T-helper 2 cell treated with Interferon-gamma antibody and Interleukin-4, amounts not matched to agents 5 μg/mL and 100 μg/mL, for 36 hours (primary cell): ENCODE results near the gene ABHD11.
"Not testable (repeated sequence)": the region's sequence is repeated elsewhere in the genome, so short reads cannot be mapped to it uniquely, and the experiment has no call there.

Experiments used
- DNase-seq: peaks from one replicate; pipeline ENCODE4 v3.0.0; 2021; ENCODE audit warnings: low spot score
- H3K27ac Mint-ChIP-seq: one replicate; pipeline ENCODE4 v1.8.0; 2021; ENCODE audit warnings: mild to moderate bottlenecking, mixed read lengths
- H3K27me3 Mint-ChIP-seq: one replicate; pipeline ENCODE4 v1.8.0; 2021; ENCODE audit warnings: low read depth, mixed read lengths
- H3K36me3 Mint-ChIP-seq: one replicate; pipeline ENCODE4 v1.8.0; 2021; ENCODE audit warnings: low read depth, mixed read lengths
- H3K4me1 Mint-ChIP-seq: one replicate; pipeline ENCODE4 v1.8.0; 2021; ENCODE audit warnings: low read depth, mixed read lengths
- H3K4me3 Mint-ChIP-seq: one replicate; pipeline ENCODE4 v1.8.0; 2022; ENCODE audit warnings: mild to moderate bottlenecking, moderate library complexity, mixed read lengths
- H3K9me3 Mint-ChIP-seq: one replicate; pipeline ENCODE4 v1.8.0; 2021; ENCODE audit warnings: mixed read lengths

Gene ABHD11

DNA sequence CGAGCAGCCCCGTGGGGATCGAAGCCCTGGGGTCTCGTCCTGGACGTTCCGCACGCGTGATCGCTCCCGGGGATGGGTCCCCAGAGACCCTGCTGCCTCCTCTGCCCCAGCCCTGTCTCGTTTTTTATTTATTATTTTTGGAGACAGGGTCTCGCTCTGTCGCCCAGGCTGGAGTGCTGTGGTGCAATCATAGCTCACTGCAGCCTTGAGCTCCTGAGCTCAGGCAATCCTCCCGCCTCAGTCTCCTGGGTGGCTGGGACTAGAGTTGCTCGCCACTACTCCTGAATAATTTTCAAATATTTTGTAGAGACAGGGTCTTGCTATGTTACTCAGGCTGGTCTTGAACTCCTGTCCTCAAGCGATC lies 18.8 kb downstream of the ABHD11 start:
- Mint-ChIP-seq H3K4me3 (peak overlapping the region; percentile 76), H3K9me3 (no peaks in the 10 kb centered on the region), H3K36me3 (peaks cover 11% of the 10 kb centered on the region), H3K27me3 (peaks cover 13% of the 10 kb centered on the region), H3K4me1 (peaks cover 27% of the 10 kb centered on the region), H3K27ac (no peak overlapping the region)
- DNase-seq: no peak

DNA sequence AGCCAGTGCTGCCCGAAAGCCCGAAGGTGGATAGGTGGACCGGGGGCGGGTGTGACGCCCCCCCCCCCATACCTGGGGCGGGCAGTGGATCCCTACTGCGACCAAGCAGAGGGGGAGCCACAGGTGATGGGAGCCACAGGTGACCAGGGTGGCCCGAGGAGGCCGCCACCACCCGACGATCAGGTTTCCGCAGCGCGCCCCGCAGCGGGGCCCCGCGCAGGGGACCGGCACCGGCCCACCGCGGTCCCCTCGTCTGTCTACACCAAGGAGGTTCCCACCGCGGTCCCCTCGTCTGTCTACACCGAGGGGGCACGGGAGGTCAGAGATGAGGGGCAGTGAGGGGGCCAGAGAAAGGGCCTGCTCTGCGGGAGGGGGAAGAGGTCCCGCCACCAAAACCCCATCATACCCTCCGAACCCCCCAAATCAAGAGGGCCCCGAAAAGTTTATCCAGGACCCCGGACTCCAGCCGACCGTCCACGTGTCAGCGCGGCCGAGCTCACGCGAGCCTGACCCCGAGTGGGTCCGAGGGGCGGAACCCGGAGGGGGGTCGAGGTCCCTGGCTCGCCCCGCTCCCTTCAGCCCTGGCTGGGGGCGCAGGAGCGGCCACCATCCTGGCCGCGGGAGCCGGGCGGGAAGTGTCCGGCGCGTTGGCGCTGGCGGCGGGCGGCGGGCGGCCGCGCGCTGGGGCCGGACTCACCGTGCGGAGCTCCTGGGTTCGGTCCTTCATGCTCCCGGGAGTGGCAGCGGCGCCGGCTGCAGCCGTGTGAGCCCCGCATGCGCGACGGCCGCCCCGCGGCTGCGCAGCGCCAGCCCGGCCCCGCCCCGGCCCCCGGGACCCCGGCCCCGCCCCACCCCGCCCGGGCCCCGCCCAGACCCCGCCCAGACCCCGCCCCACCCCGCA lies 19.4 kb downstream of the ABHD11 start, which contains the start of gene STX1A:
Gene STX1A, minus strand, starts transcription at position 765 of the 901 bp plus-strand sequence. Its CDS starts 38 bp downstream, at position 727.
- Mint-ChIP-seq H3K27ac (peak within 1 kb of the TSS; percentile 67), H3K4me1 (peaks cover 27% of the 10 kb centered on the region), H3K27me3 (peaks cover 13% of the 10 kb centered on the region), H3K36me3 (peaks cover 11% of the 10 kb centered on the region), H3K4me3 (peak within 1 kb of the TSS; percentile 83), H3K9me3 (no peaks in the 10 kb centered on the region)
- peak; percentile 73 for DNase-seq

DNA sequence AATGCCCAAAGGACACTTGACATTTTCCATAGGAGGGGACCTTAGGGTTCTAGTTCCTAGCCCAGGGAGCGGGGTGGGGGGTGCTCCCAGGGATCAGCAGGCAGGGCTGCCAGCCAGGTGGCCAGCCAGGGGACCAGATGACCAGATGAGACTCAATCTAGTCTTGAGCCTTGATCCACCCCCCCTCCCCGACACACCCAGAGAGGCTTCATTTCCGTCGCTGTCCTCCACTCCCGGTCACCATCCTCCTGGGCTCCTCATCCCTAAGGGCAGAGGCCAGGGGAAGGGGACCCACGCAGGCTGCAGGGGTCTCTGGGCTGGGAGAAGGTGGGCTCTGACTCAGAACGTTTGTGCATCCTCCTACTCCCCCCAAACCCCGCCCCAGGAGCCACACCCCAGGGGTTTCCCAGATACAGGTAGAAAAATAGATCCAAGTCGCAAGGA lies 20.1 kb downstream of the ABHD11 start:
- Mint-ChIP-seq H3K27me3 (peaks cover 13% of the 10 kb centered on the region), H3K4me1 (peaks cover 27% of the 10 kb centered on the region), H3K4me3 (peak overlapping the region; percentile 83), H3K27ac (no peak overlapping the region), H3K9me3 (no peaks in the 10 kb centered on the region), H3K36me3 (peaks cover 11% of the 10 kb centered on the region)
- DNase-seq: no peak

DNA sequence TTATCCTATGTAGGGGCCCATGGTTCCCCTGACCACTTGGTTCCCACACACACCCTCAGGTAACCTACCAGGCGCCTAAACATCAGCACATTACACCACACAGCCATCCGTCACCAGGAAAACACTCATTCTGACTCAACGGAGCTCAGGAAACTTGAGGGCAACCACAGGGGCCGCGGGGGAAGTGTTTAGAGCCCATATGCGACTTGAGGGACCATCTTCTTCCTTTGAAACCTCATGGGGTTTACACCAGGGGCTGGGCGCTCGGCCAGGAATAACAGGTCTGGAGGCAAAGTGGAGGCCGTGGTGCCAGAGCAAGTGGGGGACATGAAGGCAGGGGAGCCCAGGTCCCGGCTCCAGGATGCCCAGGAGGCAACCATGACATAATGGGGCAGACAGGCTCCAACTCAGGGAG lies 20.6 kb downstream of the ABHD11 start:
- Mint-ChIP-seq H3K9me3 (no peaks in the 10 kb centered on the region), H3K4me1 (peaks cover 30% of the 10 kb centered on the region), H3K27me3 (peaks cover 14% of the 10 kb centered on the region), H3K27ac (peak overlapping the region; percentile 78), H3K4me3 (peak overlapping the region; percentile 83), H3K36me3 (peaks cover 11% of the 10 kb centered on the region)
- DNase-seq: peak; percentile 85

DNA sequence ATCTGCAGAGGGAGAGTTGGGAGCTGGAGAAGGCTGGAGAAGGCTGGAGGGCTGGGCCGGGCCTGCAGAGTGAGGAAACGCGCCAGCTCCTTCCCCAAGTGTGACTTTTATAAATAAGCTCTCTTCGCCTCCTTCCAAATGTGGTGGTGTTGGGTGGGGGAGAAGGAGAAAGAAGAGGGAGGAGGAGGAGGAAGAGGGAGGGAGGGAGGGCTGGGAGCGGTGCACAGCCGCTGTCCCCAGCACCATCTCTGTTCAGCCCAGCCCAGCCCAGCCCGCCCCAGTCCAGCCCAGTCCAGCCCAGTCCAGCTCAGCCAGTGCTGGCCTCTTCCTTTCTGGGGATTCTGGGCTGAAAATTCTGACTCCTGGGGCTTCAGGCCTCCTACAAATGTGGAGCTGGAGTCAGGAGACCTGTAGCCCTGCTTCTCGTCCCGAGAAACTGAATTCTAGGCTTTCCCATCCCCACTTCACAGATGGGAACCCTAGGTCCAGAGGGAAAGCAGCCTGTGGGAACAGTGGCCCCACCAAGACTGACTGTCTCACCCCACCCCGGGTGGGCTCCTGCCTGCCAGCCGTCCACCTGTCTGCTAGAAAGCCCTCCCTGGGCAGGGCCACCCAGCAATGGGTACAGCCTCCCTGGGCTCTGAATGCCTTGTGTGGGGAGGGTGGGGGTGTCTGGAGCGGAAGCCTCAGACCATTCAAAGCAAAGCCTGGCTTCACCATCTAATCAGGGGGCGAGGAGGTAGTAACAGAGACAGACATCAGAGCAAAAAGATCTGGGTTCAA lies 21.4 kb downstream of the ABHD11 start:
- Mint-ChIP-seq H3K36me3 (peaks cover 11% of the 10 kb centered on the region), H3K27ac (peak overlapping the region; percentile 78), H3K27me3 (peaks cover 12% of the 10 kb centered on the region), H3K9me3 (no peaks in the 10 kb centered on the region), H3K4me1 (peaks cover 36% of the 10 kb centered on the region), H3K4me3 (peak overlapping the region; percentile 83)
- DNase-seq: no peak

DNA sequence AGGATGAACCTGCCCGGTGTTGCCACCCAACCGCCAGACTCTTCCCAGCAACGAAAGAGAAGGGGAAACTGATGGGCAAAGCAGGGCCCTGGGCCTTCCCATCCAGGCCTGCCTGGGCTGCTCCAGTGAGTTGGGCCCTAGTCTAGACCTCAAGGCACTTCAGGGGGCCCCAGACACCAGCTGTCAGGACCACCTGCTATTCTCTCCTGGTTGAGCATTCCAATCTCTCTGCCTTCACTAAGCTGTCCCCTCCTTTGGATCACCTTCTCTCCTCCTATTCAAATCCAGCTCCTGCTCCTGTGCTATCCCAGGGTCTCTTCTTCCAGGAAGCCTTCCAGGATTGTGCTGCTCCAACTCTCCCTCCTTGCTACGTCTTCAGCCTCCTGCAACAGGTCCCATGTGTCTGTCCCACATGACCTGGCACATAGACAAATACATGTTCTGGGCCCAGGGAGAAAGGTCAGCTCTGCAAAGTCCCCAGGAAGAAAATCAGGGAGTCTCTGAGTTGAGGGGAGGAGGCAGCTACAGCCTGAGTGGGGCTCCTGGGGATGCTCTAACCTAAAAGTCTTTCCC lies 22.2 kb downstream of the ABHD11 start:
- no peak overlapping the region for H3K27ac Mint-ChIP-seq
- peaks cover 12% of the 10 kb centered on the region for H3K27me3 Mint-ChIP-seq
- DNase-seq: no peak
- peaks cover 36% of the 10 kb centered on the region for H3K4me1 Mint-ChIP-seq
- H3K9me3 Mint-ChIP-seq: no peaks in the 10 kb centered on the region
- H3K4me3 Mint-ChIP-seq: peak overlapping the region; percentile 13
- peaks cover 11% of the 10 kb centered on the region for H3K36me3 Mint-ChIP-seq

DNA sequence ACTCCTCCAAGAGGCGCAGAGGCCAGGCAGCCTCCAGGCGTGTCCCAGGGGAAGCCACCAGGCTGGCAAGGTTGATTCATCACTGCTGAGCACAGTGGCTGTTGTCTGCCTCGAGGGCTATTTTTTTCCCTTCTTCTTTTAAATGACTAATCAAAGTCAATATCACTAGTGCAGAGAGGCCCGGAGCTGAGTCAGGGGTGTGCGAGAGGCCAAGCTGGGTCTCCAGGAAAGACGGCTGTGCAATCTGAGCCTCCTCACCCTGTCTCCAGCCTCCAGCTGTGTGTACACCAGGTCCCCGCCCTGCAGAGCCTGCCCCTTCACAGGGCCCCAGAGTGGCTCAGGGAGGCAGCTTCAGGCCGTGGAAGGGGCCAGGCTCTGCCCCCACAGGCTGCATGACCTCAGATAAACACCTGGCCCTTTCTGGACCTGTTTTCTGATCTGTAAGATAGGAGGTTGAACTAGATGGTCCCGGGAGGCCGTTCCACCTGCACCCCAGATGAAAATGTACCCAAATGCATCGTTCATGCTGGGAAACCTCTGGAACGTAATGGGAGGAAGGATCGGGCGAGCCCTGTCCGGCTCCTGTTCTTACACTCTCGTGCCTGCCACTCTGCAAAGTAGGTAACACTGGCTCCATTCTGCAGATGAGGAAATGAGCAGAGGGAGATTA lies 22.8 kb downstream of the ABHD11 start:
- peaks cover 36% of the 10 kb centered on the region for H3K4me1 Mint-ChIP-seq
- H3K36me3 Mint-ChIP-seq: peaks cover 11% of the 10 kb centered on the region
- H3K9me3 Mint-ChIP-seq: no peaks in the 10 kb centered on the region
- H3K27me3 Mint-ChIP-seq: peaks cover 11% of the 10 kb centered on the region
- peak; percentile 77 for DNase-seq
- H3K27ac Mint-ChIP-seq: no peak overlapping the region
- no peak overlapping the region for H3K4me3 Mint-ChIP-seq

DNA sequence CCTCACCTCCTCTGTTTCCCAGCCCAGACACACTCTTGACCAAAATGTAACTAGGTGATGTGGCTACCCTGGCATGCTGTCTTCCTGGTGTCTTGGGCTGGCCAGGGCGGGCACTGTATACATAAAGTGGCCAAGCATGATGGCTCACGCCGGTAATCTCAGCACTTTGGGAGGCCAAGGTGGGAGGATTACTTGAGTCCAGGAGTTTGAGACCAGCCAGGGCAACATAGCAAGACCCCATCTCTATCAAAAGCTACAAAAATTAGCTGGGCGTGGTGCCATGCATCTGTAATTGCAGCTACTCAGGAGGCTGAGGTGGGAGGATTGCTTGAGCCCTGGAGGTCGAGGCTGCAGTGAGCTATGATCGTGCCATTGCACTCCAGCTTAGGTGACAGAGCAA lies 25.3 kb downstream of the ABHD11 start:
- Mint-ChIP-seq H3K4me1 (peaks cover 30% of the 10 kb centered on the region), H3K36me3 (peaks cover 11% of the 10 kb centered on the region)
- H3K27me3 Mint-ChIP-seq, H3K4me3 Mint-ChIP-seq, H3K9me3 Mint-ChIP-seq, DNase-seq, H3K27ac Mint-ChIP-seq: not testable (repeated sequence)

DNA sequence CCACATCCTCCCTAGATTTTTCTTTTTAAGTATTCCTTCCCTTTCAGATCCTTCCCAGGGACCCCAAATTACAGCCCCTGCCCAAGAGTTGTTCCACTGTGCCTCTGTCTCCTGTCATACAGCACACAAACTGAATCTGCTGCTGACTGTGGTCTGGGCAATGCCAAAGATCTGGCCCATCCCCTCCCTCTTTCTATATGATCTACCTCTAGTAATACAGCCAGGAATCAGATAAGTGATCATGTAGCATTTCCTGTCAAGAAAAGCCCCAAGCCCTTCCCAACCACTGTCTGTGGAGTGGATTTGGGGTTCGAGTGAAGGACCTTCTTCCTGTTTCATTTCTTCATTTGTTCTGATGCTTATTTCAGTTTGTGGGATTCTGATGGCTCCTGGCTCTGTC lies 25.8 kb downstream of the ABHD11 start:
- Mint-ChIP-seq H3K4me1 (peaks cover 25% of the 10 kb centered on the region), H3K27me3 (peaks cover 5% of the 10 kb centered on the region), H3K36me3 (peaks cover 11% of the 10 kb centered on the region), H3K4me3 (no peak overlapping the region), H3K9me3 (no peaks in the 10 kb centered on the region), H3K27ac (no peak overlapping the region)
- DNase-seq: no peak

DNA sequence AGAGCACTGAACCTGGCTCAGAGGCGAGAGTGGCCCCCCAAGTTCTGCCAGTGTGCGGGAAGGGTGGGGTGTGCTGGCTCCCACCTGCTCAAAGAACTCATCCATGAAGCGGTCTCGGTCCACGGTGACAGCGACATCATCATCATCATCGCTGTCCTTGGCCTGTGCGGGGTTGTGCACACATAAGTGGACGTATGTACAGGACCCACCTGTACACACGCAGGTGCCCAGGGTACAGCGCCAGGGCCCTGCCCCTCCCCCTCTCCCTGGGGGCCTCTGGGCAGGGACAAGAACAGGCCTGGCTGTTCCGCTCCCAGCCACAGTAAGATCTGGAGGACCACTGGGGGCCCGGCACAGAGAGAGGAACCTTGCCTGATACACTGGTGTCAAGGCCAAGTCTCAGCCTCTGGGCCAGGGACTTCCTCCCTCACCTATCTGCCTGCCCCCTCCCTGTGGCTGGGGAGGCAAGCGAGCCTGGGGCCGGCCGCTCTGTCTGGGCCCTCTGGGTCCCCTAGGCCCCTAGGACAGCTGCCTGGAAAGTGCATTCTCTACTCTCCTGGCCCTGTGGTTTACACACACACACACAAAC lies 29.5 kb downstream of the ABHD11 start:
- Mint-ChIP-seq H3K4me1 (peaks cover 10% of the 10 kb centered on the region), H3K27ac (no peak overlapping the region), H3K9me3 (no peaks in the 10 kb centered on the region), H3K36me3 (peaks cover 3% of the 10 kb centered on the region), H3K27me3 (peaks cover 2% of the 10 kb centered on the region), H3K4me3 (no peak overlapping the region)
- DNase-seq: no peak

DNA sequence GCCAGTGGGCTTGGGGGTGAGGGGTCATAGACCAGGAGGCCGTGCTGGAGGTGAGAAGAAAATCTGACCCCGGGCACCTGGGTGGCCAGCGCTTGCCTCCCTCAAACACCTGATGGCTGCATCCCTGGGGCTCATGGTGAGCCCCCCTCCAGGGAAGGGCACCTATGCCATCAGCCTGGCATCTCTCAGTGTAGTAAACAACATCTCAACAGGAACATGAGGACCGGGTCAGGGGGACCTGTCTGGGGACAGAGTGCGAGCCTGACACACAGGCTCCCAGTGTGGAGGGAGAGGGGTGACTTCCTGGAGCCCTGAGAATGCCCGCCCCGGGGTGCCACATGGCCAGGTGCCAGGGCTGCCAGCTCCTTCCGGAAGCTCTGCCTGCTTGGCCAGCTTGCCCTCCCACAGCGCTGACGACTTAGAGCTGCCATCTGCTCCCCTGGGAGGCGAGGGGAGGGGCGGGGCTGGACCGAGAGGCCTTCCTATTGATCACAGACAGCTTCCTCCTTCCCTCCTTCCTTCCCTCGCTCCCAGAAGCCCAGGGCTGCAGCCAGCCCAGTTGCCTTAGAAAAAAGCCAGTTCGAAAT lies 31.5 kb downstream of the ABHD11 start:
- Mint-ChIP-seq H3K4me1 (no peaks in the 10 kb centered on the region), H3K9me3 (no peaks in the 10 kb centered on the region), H3K27me3 (no peaks in the 10 kb centered on the region), H3K4me3 (no peak overlapping the region), H3K36me3 (peaks cover 6% of the 10 kb centered on the region), H3K27ac (peak overlapping the region; percentile 39)
- DNase-seq: no peak

DNA sequence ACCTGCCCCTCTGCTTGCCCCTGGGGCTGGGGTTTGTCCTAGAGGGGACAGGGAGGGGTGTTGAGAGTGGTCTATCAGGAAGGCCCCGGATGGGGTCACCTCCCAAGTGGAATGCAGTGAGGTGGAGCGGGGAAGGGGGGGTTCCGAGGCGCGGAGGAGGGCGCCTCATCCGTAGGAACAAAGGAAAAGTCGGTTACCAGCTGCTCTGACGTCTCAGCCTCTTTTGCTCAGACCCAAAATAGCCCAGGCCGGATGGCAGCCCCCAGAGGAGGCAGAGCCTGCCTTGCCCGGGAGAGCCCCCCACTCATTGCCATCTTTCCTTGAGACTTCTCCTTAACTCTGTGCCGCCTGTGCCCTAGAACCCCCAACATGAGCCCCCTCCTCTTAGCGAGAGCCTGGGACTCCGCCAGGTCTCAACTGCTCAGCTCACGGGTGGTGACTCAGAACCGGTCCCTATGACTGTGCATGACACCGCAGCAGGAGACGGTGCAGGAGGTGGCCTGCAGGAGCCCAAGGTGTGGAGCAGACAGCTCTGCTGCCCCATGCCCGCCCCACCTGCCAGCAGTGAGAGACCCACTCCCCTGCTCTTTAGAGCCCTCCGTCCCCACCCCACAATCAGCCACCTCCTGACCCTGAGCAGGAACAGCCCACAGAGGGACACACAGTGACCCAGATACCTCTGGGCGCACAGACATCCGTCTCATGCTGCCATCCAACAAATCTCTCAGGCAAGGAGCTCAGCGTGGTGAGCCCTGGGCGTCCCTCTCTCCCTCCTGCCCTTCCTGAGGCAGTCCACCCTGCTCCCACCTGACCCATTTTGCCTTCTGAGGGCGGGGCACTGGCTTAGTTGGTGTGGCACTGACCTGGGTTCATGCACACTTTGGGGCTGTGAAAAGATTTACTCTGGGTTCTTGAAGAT lies 32.2 kb downstream of the ABHD11 start:
- Mint-ChIP-seq H3K4me3 (no peak overlapping the region), H3K27me3 (no peaks in the 10 kb centered on the region), H3K4me1 (no peaks in the 10 kb centered on the region), H3K36me3 (peaks cover 14% of the 10 kb centered on the region), H3K27ac (peak overlapping the region; percentile 39), H3K9me3 (no peaks in the 10 kb centered on the region)
- DNase-seq: no peak
